ENCODE results near the gene OR2A42.
"Not testable (repeated sequence)": the region's sequence is repeated elsewhere in the genome, so short reads cannot be mapped to it uniquely, and the experiment has no call there.

Gene OR2A42

DNA sequence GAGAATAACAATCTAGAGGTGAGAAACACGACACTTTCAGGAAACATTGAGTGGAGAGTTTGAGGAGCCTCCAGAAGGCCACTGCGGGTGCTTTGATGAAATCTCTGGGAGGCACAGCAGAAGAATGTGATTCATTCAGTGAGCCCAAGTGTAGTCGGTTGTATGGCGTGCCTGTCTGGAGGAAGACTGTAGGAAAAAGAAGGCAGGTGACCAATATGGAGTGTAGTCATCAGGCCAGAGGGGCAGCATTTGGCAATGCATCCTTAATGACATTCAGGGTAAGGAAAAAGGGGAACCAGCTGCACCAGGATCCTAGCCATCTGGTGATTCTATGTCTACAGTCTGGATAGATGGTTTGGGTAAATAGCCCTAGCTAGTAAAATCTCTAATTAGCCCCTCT lies 12.9 kb upstream of the OR2A42 start:
- not testable (repeated sequence) for H3K4me1 ChIP-seq (ENCODE audit: control insufficient read depth, insufficient read depth, low read length); H3K9ac ChIP-seq (ENCODE audit: low read length); H3K4me3 ChIP-seq (ENCODE audit: low read length); H3K27me3 ChIP-seq (ENCODE audit: control insufficient read depth, insufficient read depth, low read length); H3K36me3 ChIP-seq (ENCODE audit: control insufficient read depth, insufficient read depth, low read length); H3K9me3 ChIP-seq (ENCODE audit: control insufficient read depth, low read length)

DNA sequence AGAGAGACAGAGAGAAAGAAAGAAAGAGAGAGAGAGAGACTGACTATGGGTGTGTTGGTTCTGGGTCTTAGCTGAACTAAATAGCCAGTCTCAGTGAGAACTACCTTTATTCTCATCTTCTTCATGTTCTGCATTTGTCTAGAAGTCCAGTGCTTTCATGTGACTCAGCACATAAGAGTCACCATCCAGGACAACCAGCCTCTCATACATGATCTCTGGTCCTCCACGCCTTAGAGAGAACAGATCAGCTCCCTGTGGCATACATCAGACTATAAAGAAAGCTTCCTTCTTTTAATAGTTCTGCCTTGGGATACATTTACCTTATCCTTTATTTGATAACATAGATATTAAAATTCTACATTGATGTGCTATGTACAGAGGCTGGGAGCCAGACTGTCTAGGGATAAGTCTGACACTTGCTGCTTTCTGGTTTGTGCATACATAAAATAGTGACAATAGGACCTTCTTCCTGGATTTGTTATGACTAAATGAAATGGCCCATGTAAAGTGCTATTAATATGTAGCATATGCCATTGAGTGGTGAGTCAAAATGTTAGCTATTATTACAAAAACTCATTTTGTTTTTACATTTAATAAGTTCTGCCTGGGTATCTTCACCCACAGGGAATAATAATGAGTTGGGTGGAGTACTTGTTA lies 8.4 kb upstream of the OR2A42 start:
- H3K4me3 ChIP-seq (ENCODE audit: low read length); H3K4me1 ChIP-seq (ENCODE audit: control insufficient read depth, insufficient read depth, low read length); H3K36me3 ChIP-seq (ENCODE audit: control insufficient read depth, insufficient read depth, low read length); H3K27me3 ChIP-seq (ENCODE audit: control insufficient read depth, insufficient read depth, low read length); H3K9me3 ChIP-seq (ENCODE audit: control insufficient read depth, low read length); H3K9ac ChIP-seq (ENCODE audit: low read length): not testable (repeated sequence)

DNA sequence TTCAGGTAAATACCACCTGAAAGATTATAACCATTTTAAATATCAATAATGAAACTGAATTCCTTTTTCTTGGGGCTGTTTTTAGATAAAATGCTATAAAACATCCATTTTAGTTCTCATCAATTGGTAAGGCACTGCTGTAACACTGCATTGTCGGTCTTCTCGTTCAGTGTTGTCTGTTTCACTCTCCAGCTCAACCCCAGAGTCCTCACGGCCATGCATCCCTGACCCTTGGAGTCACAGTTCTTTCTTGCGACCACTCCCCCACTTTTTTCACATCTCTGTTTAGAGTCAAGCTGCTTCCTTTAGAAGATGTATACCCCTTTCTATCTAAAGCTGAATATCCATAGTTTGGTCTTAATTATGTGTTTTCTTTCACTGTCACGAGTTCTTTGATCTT lies 7.6 kb upstream of the OR2A42 start:
- H3K36me3 ChIP-seq (ENCODE audit: control insufficient read depth, insufficient read depth, low read length); H3K9ac ChIP-seq (ENCODE audit: low read length); H3K4me3 ChIP-seq (ENCODE audit: low read length); H3K4me1 ChIP-seq (ENCODE audit: control insufficient read depth, insufficient read depth, low read length); H3K9me3 ChIP-seq (ENCODE audit: control insufficient read depth, low read length); H3K27me3 ChIP-seq (ENCODE audit: control insufficient read depth, insufficient read depth, low read length): not testable (repeated sequence)

DNA sequence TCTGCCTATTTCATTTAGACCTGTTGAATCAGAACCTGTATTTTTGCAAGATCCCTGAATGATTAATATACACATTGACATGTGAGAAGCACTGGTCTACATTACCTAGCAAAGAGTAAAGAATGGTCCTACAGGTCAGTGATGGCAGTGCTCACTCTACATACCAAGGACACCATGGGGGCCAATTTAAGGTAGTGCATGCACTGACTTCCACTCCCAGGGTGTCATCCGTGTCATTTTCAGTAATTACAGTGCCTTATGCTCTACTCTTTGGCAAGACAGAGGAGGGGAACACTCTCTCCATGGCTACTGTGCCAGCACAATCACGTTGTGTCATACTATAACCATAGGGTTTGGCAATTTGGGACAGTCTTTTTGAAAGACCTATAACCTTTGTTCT lies 6.0 kb upstream of the OR2A42 start:
- not testable (repeated sequence) for H3K4me1 ChIP-seq (ENCODE audit: control insufficient read depth, insufficient read depth, low read length); H3K27me3 ChIP-seq (ENCODE audit: control insufficient read depth, insufficient read depth, low read length)

DNA sequence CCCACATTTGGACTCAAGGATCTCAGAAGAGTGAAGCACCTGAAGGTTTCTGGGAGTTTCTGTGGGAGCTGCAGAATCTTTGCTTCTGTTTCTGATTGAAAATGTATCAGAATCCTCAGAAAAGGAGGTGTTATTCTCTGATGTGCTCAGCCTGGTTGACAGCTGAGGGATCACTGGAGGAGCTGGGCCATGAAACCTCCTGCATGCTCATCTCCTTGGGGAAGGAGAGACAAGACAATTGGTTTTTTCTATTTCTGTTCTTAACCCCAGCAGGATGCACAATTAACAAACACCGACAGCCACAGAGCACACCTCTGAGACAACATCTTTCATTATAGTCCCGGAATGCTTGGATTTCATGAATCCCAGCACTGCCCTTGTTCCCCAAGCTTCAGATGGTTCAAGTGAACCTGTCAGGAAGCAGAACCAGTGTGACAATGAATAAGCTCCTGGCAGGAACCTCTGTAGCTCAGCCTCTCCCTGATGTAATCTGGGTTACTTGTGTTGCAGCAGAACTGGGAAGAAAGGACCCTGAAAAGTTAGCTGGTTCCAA lies 799 bp downstream of the OR2A42 start:
- not testable (repeated sequence) for H3K9ac ChIP-seq (ENCODE audit: low read length); H3K36me3 ChIP-seq (ENCODE audit: control insufficient read depth, insufficient read depth, low read length); H3K9me3 ChIP-seq (ENCODE audit: control insufficient read depth, low read length); H3K27me3 ChIP-seq (ENCODE audit: control insufficient read depth, insufficient read depth, low read length); H3K4me3 ChIP-seq (ENCODE audit: low read length); H3K4me1 ChIP-seq (ENCODE audit: control insufficient read depth, insufficient read depth, low read length)

More for the DNA sequence above, 6.0 kb upstream of the OR2A42 start:
- H3K9ac ChIP-seq (ENCODE audit: low read length); H3K4me3 ChIP-seq (ENCODE audit: low read length); H3K36me3 ChIP-seq (ENCODE audit: control insufficient read depth, insufficient read depth, low read length); H3K9me3 ChIP-seq (ENCODE audit: control insufficient read depth, low read length): not testable (repeated sequence)

DNA sequence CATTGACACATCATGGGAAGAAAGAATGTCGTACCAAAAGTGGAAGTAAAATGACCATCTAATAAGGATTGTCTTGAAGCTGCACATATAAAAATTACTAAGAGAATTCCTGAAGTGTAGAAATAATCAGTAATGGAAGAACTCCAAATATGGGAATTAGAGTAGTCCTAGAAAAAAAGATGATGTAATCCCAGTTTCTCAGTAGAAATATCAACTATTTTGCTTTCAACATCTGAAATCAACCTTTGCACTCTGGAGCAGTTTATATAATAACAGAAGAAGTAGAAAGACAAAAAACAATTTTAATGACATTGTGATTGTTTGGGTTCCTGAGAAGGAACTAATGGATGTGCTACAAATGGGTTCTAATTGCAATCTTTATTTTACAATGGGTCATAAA lies 6.4 kb downstream of the OR2A42 start:
- H3K9me3 ChIP-seq (ENCODE audit: control insufficient read depth, low read length); H3K4me1 ChIP-seq (ENCODE audit: control insufficient read depth, insufficient read depth, low read length); H3K9ac ChIP-seq (ENCODE audit: low read length); H3K27me3 ChIP-seq (ENCODE audit: control insufficient read depth, insufficient read depth, low read length); H3K36me3 ChIP-seq (ENCODE audit: control insufficient read depth, insufficient read depth, low read length); H3K4me3 ChIP-seq (ENCODE audit: low read length): not testable (repeated sequence)

DNA sequence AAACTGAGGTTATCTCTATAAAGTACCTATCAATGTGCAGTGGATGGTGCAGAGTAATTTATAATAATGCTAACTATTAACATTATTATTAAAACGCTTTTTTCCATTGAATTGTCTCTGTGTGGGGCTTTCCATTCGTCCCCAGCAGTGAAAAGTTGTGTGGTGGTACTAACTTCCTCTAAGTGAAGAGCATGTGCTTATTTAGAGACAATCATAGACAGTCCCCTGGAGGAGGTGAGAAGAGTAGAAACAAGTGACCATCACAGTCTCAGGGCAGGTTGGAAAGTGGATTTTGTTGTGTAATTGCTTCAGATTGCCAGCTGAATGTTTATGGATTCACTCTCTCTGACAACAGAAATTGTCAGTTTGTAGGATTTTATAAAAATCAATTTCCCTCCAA lies 8.4 kb downstream of the OR2A42 start:
- H3K9ac ChIP-seq (ENCODE audit: low read length); H3K9me3 ChIP-seq (ENCODE audit: control insufficient read depth, low read length); H3K4me3 ChIP-seq (ENCODE audit: low read length); H3K27me3 ChIP-seq (ENCODE audit: control insufficient read depth, insufficient read depth, low read length); H3K4me1 ChIP-seq (ENCODE audit: control insufficient read depth, insufficient read depth, low read length); H3K36me3 ChIP-seq (ENCODE audit: control insufficient read depth, insufficient read depth, low read length): not testable (repeated sequence)

DNA sequence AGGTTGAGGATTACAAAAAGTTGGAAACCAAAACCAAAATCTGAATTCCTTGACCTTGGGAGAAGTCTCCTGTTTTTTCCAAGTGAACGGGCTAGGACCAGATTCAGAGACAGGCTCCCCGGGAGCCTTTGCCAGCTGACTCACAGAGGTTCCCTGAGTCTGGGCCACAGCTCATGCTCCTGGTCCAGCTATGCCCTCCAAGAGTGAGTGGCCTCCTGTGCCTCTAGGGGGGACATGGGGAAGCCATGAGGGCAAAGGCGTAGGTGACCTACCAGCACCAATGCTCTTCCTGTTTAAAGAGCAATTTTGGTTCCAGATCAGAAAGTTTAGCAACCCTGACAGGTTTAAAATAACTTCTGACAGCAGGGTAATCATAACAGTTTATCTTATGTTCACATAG lies 10.6 kb downstream of the OR2A42 start:
- H3K9me3 ChIP-seq (ENCODE audit: control insufficient read depth, low read length); H3K27me3 ChIP-seq (ENCODE audit: control insufficient read depth, insufficient read depth, low read length); H3K9ac ChIP-seq (ENCODE audit: low read length); H3K4me3 ChIP-seq (ENCODE audit: low read length); H3K4me1 ChIP-seq (ENCODE audit: control insufficient read depth, insufficient read depth, low read length); H3K36me3 ChIP-seq (ENCODE audit: control insufficient read depth, insufficient read depth, low read length): not testable (repeated sequence)

DNA sequence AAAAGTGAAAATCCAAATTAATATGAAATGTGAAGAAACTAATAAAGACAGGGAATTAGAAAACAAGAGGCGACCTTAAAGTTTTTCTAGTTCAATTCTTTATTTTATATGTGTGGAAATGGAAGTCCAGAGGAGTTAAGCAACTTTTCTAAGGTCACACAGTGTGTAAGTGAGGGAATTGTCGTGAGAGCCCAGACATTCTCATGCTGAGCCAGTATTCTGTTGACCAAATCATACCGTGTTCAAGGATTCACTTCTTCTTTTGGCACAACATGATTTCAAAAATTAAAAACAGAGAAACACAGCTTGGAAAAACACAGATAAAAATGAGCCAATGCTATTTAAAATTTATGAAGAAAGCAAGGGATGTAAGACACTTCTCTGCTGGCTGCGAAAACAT lies 12.5 kb downstream of the OR2A42 start:
- not testable (repeated sequence) for H3K36me3 ChIP-seq (ENCODE audit: control insufficient read depth, insufficient read depth, low read length); H3K4me3 ChIP-seq (ENCODE audit: low read length); H3K9ac ChIP-seq (ENCODE audit: low read length); H3K9me3 ChIP-seq (ENCODE audit: control insufficient read depth, low read length); H3K4me1 ChIP-seq (ENCODE audit: control insufficient read depth, insufficient read depth, low read length); H3K27me3 ChIP-seq (ENCODE audit: control insufficient read depth, insufficient read depth, low read length)

DNA sequence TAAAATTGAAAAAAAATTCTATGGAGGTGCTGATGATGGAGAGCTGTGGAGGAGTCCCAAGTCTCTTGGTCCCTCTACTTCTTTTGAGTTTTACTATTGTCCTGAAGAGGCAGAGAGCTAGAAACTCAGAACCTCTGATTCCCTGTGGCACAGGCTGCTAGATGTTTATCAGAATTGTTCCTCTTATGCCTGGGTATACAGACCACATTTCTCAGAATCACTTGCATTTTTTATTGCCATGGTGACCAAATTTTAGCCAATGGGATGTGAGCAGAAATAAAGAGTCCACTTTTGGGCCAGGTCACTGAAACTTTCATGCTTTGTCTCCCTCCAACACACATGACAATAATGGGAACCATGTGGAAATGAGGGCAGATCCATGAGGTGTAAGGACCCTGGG lies 15.7 kb downstream of the OR2A42 start:
- not testable (repeated sequence) for H3K4me1 ChIP-seq (ENCODE audit: control insufficient read depth, insufficient read depth, low read length); H3K9ac ChIP-seq (ENCODE audit: low read length); H3K9me3 ChIP-seq (ENCODE audit: control insufficient read depth, low read length); H3K4me3 ChIP-seq (ENCODE audit: low read length); H3K27me3 ChIP-seq (ENCODE audit: control insufficient read depth, insufficient read depth, low read length); H3K36me3 ChIP-seq (ENCODE audit: control insufficient read depth, insufficient read depth, low read length)

DNA sequence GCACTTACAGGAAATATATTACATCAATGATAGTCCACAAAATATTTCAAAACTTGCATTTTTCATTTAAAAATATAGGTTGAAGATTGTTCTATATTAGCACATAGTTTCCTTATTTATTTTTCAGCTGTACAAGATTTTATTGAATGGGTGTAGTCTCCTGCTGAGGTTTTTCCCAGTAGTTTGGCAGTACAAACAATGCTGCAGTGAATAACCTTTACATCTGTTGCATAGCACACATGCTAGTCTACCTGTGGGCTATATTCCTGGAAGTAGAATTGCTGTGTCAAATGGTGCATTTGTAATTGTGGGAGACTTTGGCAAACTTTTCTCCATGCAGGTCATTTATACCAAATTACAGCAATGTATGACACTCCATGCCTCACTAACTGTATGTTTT lies 18.9 kb downstream of the OR2A42 start:
- not testable (repeated sequence) for H3K27me3 ChIP-seq (ENCODE audit: control insufficient read depth, insufficient read depth, low read length); H3K9ac ChIP-seq (ENCODE audit: low read length); H3K4me1 ChIP-seq (ENCODE audit: control insufficient read depth, insufficient read depth, low read length); H3K9me3 ChIP-seq (ENCODE audit: control insufficient read depth, low read length); H3K4me3 ChIP-seq (ENCODE audit: low read length); H3K36me3 ChIP-seq (ENCODE audit: control insufficient read depth, insufficient read depth, low read length)

DNA sequence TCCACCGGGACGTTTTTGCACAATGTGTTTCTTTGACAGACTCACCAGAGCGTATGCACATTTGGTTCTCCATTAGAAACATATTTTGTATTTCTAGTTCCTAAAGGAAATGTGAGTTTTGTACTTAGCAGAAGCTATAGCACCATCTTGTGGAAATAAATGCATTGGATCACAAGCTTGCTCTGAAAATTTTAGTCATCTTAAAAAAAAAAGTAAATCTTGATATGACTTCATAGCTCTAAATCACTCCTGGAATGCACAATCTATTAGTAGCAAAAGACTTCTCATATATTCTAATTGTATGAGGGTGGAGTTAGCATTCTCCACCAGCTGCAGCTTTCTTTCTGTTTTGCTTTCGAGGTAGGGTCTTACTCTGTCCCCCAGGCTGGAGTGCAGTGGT lies 20.3 kb downstream of the OR2A42 start:
- H3K4me3 ChIP-seq (ENCODE audit: low read length); H3K27me3 ChIP-seq (ENCODE audit: control insufficient read depth, insufficient read depth, low read length): not testable (repeated sequence)

DNA sequence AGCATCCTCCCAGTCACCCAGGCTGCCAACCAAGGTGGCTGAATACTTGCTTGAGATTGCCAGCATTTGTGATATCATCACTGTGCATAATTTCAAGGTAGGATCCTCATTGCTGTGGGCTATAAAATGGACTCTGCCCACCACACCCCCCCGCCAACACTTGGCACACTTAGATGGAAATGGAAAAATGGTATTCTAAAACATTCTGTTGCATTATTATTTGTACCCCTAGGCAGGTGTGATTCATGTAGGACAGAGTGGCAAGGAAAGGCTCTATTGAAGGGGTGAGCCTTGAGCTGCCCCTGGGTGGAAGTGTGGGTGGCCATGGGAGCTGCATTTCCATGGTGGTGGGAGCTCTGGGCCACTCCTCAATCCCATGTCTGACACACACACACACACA lies 20.8 kb downstream of the OR2A42 start:
- H3K27me3 ChIP-seq (ENCODE audit: control insufficient read depth, insufficient read depth, low read length); H3K36me3 ChIP-seq (ENCODE audit: control insufficient read depth, insufficient read depth, low read length); H3K4me1 ChIP-seq (ENCODE audit: control insufficient read depth, insufficient read depth, low read length); H3K9ac ChIP-seq (ENCODE audit: low read length); H3K4me3 ChIP-seq (ENCODE audit: low read length); H3K9me3 ChIP-seq (ENCODE audit: control insufficient read depth, low read length): not testable (repeated sequence)

More for the DNA sequence above, 20.3 kb downstream of the OR2A42 start:
- not testable (repeated sequence) for H3K9ac ChIP-seq (ENCODE audit: low read length); H3K9me3 ChIP-seq (ENCODE audit: control insufficient read depth, low read length); H3K4me1 ChIP-seq (ENCODE audit: control insufficient read depth, insufficient read depth, low read length); H3K36me3 ChIP-seq (ENCODE audit: control insufficient read depth, insufficient read depth, low read length)

Data from mucosa of stomach (tissue), 1 donor.